Vagina (tissue), 2 donors: ENCODE measurements around the gene ARGLU1.

ENCODE experiments used
- CTCF ChIP-seq, 3 experiments: fragments of 450-650 bp in 2 of 3; fragments of 200-600 bp in 1 of 3; sonication (generic) in 1 of 3; IDR thresholded peaks; one replicate each; pipeline ENCODE4 v1.5.1; 2017 to 2019; ENCODE audit warnings: antibody characterized with exemption in 3 of 3, mild to moderate bottlenecking in 2 of 3, moderate library complexity in 2 of 3
- POLR2A ChIP-seq, 2 donors: fragments of 450-650 bp; IDR thresholded peaks; one replicate each; pipeline ENCODE4 v1.6.1; 2017; ENCODE audit warnings: antibody characterized with exemption in 2 of 2, mild to moderate bottlenecking in 2 of 2, moderate library complexity in 2 of 2
- POLR2AphosphoS5 ChIP-seq, 2 donors: sonication (generic); formaldehyde crosslinking; IDR thresholded peaks; one replicate each; pipeline ENCODE4 v1.9.0; 2017; ENCODE audit warnings: antibody characterized with exemption in 2 of 2, mild to moderate bottlenecking in 2 of 2, low read depth in 1 of 2; ENCODE audit not compliant: insufficient read depth in 1 of 2

DNA sequence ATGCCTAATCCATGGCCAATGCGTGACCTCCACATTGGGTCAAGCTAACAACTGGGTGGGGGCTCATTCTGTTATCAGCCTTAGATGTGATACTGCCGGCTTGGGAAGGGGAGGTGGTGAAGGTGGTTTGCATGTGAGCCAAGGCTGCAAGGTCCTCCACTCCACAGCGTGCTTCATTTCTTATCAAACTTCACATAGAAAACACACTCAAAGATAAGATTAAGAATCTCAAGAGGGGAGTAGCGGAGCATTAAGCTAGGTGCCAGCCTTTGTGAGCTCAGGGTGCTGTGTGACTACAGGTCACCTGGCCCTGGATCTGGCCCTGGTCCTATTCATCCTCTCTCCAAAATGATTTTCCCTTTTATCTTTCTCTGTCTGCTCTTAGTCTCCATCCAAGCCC is 13.3 kb upstream of the ARGLU1 start:
- TF ChIP-seq POLR2AphosphoS5 (IDR thresholded peaks at IDR 0.05; ENCODE audit: insufficient read depth in 1 of 2, low read depth in 1 of 2) (no peak), POLR2A (IDR thresholded peaks at IDR 0.05) (no peak), CTCF (IDR thresholded peaks at IDR 0.05) (no peak)
